GM18526 (cell line): ENCODE data around the gene DAGLB.

Experiments
- POLR2A ChIP-seq: IDR thresholded peaks from 3 replicates; pipeline ENCODE4 v1.6.1; 2011; ENCODE audit not compliant: insufficient read length; ENCODE audit errors: extremely low read depth

Gene DAGLB

GRCh38 chr7:6365451-6365850 lies 82.3 kb downstream of the DAGLB start:
- TF ChIP-seq POLR2A = no peak

GRCh38 chr7:6360841-6361240 lies 86.9 kb downstream of the DAGLB start:
- no peak for TF ChIP-seq POLR2A

GRCh38 chr7:6359734-6360133 lies 88.0 kb downstream of the DAGLB start:
- TF ChIP-seq POLR2A = no peak
